Measurements from ENCODE around the gene PDS5A. TPM values are rescaled to one million over a fixed set of nuclear protein-coding genes. Genes with fewer than 3 reads are reported as not detected.

The PDS5A gene
- total and polyA plus RNA-seq, 2 donors (not counting 3 experiments of a cell fraction or from before 2014, with no cell fraction given), result 17.5 to 80.8 TPM

Small RNA genes within 50 kb of the gene (small RNA-seq; reads per million reads assigned to genes)
- gene RNA5SP159 (ENCODE audit: insufficient read depth, insufficient read length, low read depth, low replicate concordance), result not detected

Other genes starting within 250 kb of the PDS5A start
- 6.9 and 7.1 TPM in 2 replicates for gene N4BP2, start 78.9 kb upstream of the PDS5A start, total RNA-seq
- gene N4BP2, start 78.9 kb upstream of the PDS5A start, polyA plus RNA-seq, result 0.65 and 0.87 TPM in 2 replicates
- gene RHOH, start 219.1 kb upstream of the PDS5A start, total RNA-seq, result 0.30 TPM in 1 of 2 replicates, not detected in the other
- not detected in 2 replicates for gene RHOH, start 219.1 kb upstream of the PDS5A start, polyA plus RNA-seq